Esophagus muscularis mucosa (tissue), 4 donors: ENCODE measurements around the gene CASQ2. TPM values are rescaled to one million over a fixed set of nuclear protein-coding genes. Genes with fewer than 3 reads are reported as not detected.

Experiments used
- DNase-seq: peaks from one replicate; pipeline ENCODE4 v3.0.0-alpha.2; 2017; ENCODE audit errors: extremely low spot score
- H3K27ac ChIP-seq, 4 donors: fragments of 200-600 bp; sonication (generic); replicated peaks in 1 of 4; 1 replicate in 3 of 4; 2 replicates in 1 of 4; pipeline ENCODE4 v1.5.1; 2016 to 2019; ENCODE audit warnings: mild to moderate bottlenecking in 1 of 4
- H3K27me3 ChIP-seq, 4 donors: fragments of 200-600 bp; sonication (generic); one replicate each; pipeline versions ENCODE4 v1.5.1 to v1.6.0; 2016 to 2019
- H3K36me3 ChIP-seq, 4 donors: fragments of 200-600 bp; sonication (generic); one replicate each; pipeline ENCODE4 v1.5.1; 2016 to 2019
- H3K4me1 ChIP-seq, 4 donors: fragments of 200-600 bp; sonication (generic); one replicate each; pipeline ENCODE4 v1.5.1; 2016 to 2019
- H3K4me3 ChIP-seq, 4 donors: fragments of 200-600 bp; sonication (generic); 1 replicate in 2 of 4; 2 replicates in 2 of 4; pipeline ENCODE4 v1.5.1; 2016 to 2019; ENCODE audit warnings: mild to moderate bottlenecking in 4 of 4, moderate library complexity in 1 of 4
- H3K9me3 ChIP-seq, 4 donors: fragments of 200-600 bp; sonication (generic); 1 replicate in 3 of 4; 2 replicates in 1 of 4; pipeline ENCODE4 v1.5.1; 2016 to 2019
- CTCF ChIP-seq, 3 experiments: fragments of 200-600 bp in 2 of 3; fragments of 450-650 bp in 1 of 3; sonication (generic) in 2 of 3; IDR thresholded peaks; one replicate each; pipeline ENCODE4 v1.5.1; 2017 to 2019; ENCODE audit warnings: antibody characterized with exemption in 3 of 3, mild to moderate bottlenecking in 2 of 3, moderate library complexity in 1 of 3
- EP300 ChIP-seq: sonication (generic); formaldehyde crosslinking; IDR thresholded peaks from one replicate; pipeline ENCODE4 v1.6.1; 2017; ENCODE audit warnings: antibody characterized with exemption
- POLR2A ChIP-seq: fragments of 450-650 bp; IDR thresholded peaks from one replicate; pipeline ENCODE4 v1.6.1; 2017; ENCODE audit warnings: antibody characterized with exemption, moderate library complexity, mild to moderate bottlenecking, low read depth
- POLR2AphosphoS5 ChIP-seq, 2 donors: sonication (generic); formaldehyde crosslinking; IDR thresholded peaks; one replicate each; pipeline ENCODE4 v1.6.1; 2017; ENCODE audit warnings: antibody characterized with exemption in 2 of 2
- WGBS: methylation state at CpG from one replicate; pipeline ENCODE4 v1.1.5; 2018; 5-methylcytosine and 5-hydroxymethylcytosine counted together
- intact Hi-C: fragments of 100-400 bp; cut with DNase I; formaldehyde crosslinking; loops from one replicate; pipeline ENCODE4 v1.15.1; 2023
- total RNA-seq, 4 donors: library from RNA; depleted of rRNA; stranded (reverse); fragments of >200 nt; gene quantifications; one replicate each; pipeline versions ENCODE4 v1.1.0 to v1.2.1, GENCODE V29; 2016

CASQ2 gene
- total RNA-seq, 4 donors from 2014 or later: 95.6 to 138 (median 108) TPM

DNA sequence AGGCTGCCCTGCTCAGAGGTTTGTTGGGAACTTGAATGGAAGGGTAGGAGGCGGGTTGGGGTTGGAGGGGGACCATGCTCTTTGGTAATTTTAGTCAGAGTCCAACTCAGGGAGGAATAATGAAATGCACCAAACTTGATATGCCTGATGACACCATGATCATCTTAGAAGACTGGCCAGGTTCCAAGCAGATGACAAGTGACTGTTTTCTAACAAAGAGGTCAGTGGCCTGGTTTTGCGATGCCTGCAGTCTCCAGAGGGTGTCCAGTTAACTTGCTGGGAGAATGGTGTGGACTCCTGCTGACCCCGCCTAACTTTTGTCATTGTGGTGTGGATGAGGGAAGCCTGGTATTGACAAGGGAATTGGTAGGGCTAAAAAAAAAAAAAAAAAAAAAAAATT is 114.4 kb downstream of the CASQ2 start:
- no peak for DNase-seq
- 77% methylated on average over 3 of the region's 3 CpGs for WGBS
- TF ChIP-seq CTCF (IDR thresholded peaks at IDR 0.05): no peak
- no peak for TF ChIP-seq POLR2AphosphoS5 (IDR thresholded peaks at IDR 0.05)
- TF ChIP-seq POLR2A: no peak
- TF ChIP-seq EP300: no peak
- Histone ChIP-seq H3K27ac (no peak overlapping the region), H3K27me3 (no peaks in the 10 kb centered on the region), H3K4me1 (peaks cover 43 to 49% (median 46%) of the 10 kb centered on the region in 4 donors), H3K36me3 (peaks cover 0 to 26% (median 7%) of the 10 kb centered on the region in 4 donors), H3K9me3 (no peaks in the 10 kb centered on the region), H3K4me3 (no peak overlapping the region)
- intact Hi-C loops: no loop called here

DNA sequence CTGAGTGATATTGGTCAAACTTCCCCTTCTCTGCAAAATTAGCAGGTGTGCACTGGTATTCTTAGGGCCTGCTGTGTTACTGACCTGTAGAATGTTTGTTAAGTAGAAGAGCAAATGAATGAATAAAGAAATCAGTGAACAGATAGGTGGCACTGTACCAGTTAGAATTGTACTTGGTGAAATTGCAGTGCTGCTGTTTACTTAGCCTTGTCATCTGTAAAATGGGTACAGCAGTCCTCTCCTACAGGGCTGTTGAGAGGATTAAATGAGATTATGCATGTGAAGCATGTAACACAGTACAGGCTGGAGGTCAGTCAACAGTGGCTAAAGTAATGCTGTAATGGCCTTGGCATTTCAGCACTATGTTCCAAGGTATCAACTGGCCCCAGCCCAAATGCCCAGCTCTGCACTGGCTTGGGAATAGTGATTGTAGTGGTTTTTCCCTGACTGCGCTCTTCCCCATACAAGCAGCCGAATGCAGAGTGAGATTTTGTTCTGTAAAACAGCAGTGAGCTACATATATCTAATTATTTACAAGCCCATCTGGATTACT is 116.2 kb downstream of the CASQ2 start:
- TF ChIP-seq POLR2A (no peak), CTCF (IDR thresholded peaks at IDR 0.05) (no peak), EP300 (no peak), POLR2AphosphoS5 (IDR thresholded peaks at IDR 0.05) (no peak)
- peaks cover 53 to 66% (median 62%) of the 10 kb centered on the region in 4 donors for H3K4me1 ChIP-seq
- no peaks in the 10 kb centered on the region for H3K9me3 ChIP-seq
- no peak overlapping the region for H3K27ac ChIP-seq
- peaks cover 0 to 18% (median 7%) of the 10 kb centered on the region in 4 donors for H3K36me3 ChIP-seq
- H3K27me3 ChIP-seq: no peaks in the 10 kb centered on the region
- H3K4me3 ChIP-seq: no peak overlapping the region
- DNase-seq: no peak
- 100% methylated on average over 2 of the region's 2 CpGs for WGBS
- intact Hi-C loops: no loop called here

DNA sequence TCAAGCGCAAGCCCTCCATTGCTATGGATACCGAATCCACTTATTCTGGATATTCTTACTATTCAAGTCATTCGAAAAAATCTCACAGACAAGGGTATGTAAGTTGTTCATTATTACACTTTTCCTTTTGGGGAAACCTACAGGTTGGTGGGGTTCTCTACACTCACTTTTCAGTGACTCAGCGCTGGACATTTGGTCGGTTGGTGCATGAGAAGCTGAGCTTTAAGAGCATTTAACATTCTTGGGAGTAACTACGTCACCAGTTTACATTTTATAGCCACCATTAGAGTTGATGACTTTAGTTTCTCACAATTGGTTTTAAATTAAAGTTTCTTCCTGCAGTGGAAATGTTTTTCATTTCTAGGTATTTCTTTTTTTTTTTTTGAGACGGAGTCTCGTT is 117.1 kb downstream of the CASQ2 start:
- no peak overlapping the region for H3K4me3 ChIP-seq
- DNase-seq: no peak
- peaks cover 51 to 66% (median 61%) of the 10 kb centered on the region in 4 donors for H3K4me1 ChIP-seq
- peaks cover 0 to 18% (median 7%) of the 10 kb centered on the region in 4 donors for H3K36me3 ChIP-seq
- intact Hi-C loops: no loop called here
- H3K9me3 ChIP-seq: no peaks in the 10 kb centered on the region
- WGBS: 96% methylated on average over 8 of the region's 8 CpGs
- TF ChIP-seq EP300 (no peak), CTCF (IDR thresholded peaks at IDR 0.05) (no peak), POLR2A (no peak), POLR2AphosphoS5 (IDR thresholded peaks at IDR 0.05) (no peak)
- no peak overlapping the region for H3K27ac ChIP-seq
- no peaks in the 10 kb centered on the region for H3K27me3 ChIP-seq

DNA sequence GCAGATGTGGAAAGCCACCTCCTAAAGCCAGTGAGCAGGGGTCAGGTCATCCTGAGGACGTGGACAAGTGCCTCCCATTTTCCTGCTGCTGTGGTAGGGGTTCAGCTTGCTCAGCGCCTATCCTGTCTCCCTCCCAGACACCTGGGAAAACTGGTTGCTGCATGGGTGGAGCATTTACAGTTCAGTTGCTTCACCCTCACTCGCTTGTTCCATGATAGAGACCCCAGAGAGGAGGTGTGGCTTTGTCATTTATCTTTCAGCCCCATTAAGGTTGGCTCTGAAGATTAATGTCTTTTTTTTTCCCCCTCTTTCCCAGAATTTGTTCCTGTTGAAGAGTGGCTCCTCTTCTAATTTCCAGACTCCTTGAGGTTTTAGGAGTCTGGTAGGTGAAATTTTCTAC is 117.6 kb downstream of the CASQ2 start:
- WGBS: 77% methylated on average over 3 of the region's 3 CpGs
- Histone ChIP-seq H3K27me3 (no peaks in the 10 kb centered on the region), H3K4me1 (peaks cover 46 to 66% (median 58%) of the 10 kb centered on the region in 4 donors), H3K36me3 (peaks cover 0 to 18% (median 7%) of the 10 kb centered on the region in 4 donors), H3K27ac (no peak overlapping the region), H3K4me3 (no peak overlapping the region), H3K9me3 (no peaks in the 10 kb centered on the region)
- TF ChIP-seq POLR2AphosphoS5 (IDR thresholded peaks at IDR 0.05): no peak
- TF ChIP-seq CTCF (IDR thresholded peaks at IDR 0.05): no peak
- no peak for TF ChIP-seq POLR2A
- TF ChIP-seq EP300: no peak
- intact Hi-C loops: no loop called here
- DNase-seq: no peak

Other genes starting within 250 kb of the CASQ2 start
- 10 to 100 TPM in 1 of 4 donors, 1 to 10 TPM in 3; 6.3 to 11.7 (median 8.1) TPM for gene VANGL1, start 126.7 kb downstream of the CASQ2 start, total RNA-seq
- gene NHLH2, start 72.4 kb upstream of the CASQ2 start, total RNA-seq: not detected
- gene SLC22A15, start 207.8 kb upstream of the CASQ2 start, total RNA-seq: 1 to 10 TPM; 1.8 to 2.8 (median 2.3) TPM